GM23338 (cell line): ENCODE measurements around the gene EDNRA. TPM values are rescaled to one million over a fixed set of nuclear protein-coding genes. Genes with fewer than 3 reads are reported as not detected.

Source experiments
- ATAC-seq: fragments of 200-7000 bp; cut with Tn5 transposase; 3 replicates; pipeline ENCODE4 v1.9.1; 2020
- DNase-seq: peaks from one replicate; pipeline ENCODE4 v3.0.0-alpha.2; 2015; ENCODE audit warnings: low spot score
- H2AFZ ChIP-seq: fragments of 200-600 bp; sonication (generic); 2 replicates; pipeline ENCODE4 v1.8.0; 2016; ENCODE audit warnings: antibody characterized with exemption, mild to moderate bottlenecking, moderate library complexity
- H3F3A ChIP-seq: fragments of 200-600 bp; sonication (generic); replicated peaks from 2 replicates; pipeline ENCODE4 v1.8.0; 2017; ENCODE audit warnings: antibody characterized with exemption, mixed run types, low read depth
- H3K27ac ChIP-seq: fragments of 200-600 bp; sonication (generic); 2 replicates; pipeline ENCODE4 v1.6.1; 2016; ENCODE audit warnings: low read depth
- H3K27me3 ChIP-seq: fragments of 200-600 bp; sonication (generic); 2 replicates; pipeline ENCODE4 v1.8.0; 2016; ENCODE audit warnings: mild to moderate bottlenecking, mixed run types, moderate library complexity; ENCODE audit not compliant: insufficient read depth
- H3K36me3 ChIP-seq: fragments of 200-600 bp; sonication (generic); 2 replicates; pipeline ENCODE4 v1.8.0; 2016; ENCODE audit warnings: mild to moderate bottlenecking; ENCODE audit not compliant: insufficient read depth
- H3K4me1 ChIP-seq: fragments of 200-600 bp; sonication (generic); 2 replicates; pipeline ENCODE4 v1.8.0; 2016; ENCODE audit warnings: mild to moderate bottlenecking, moderate library complexity; ENCODE audit not compliant: insufficient read depth
- H3K4me2 ChIP-seq: fragments of 200-600 bp; sonication (generic); 2 replicates; pipeline ENCODE4 v1.7.1; 2017; ENCODE audit warnings: mixed run types
- H3K4me3 ChIP-seq: fragments of 200-600 bp; sonication (generic); 2 replicates; pipeline ENCODE4 v1.6.1; 2016; ENCODE audit warnings: mixed run types
- H3K79me2 ChIP-seq: fragments of 200-600 bp; sonication (generic); replicated peaks from 2 replicates; pipeline ENCODE4 v1.8.0; 2017; ENCODE audit warnings: mild to moderate bottlenecking; ENCODE audit not compliant: insufficient read depth
- H3K9me2 ChIP-seq: fragments of 200-600 bp; sonication (generic); 2 replicates; pipeline ENCODE4 v1.8.0; 2017; ENCODE audit not compliant: insufficient read depth
- H4K20me1 ChIP-seq: fragments of 200-600 bp; sonication (generic); replicated peaks from 2 replicates; pipeline ENCODE4 v1.8.0; 2017; ENCODE audit warnings: mild to moderate bottlenecking; ENCODE audit not compliant: insufficient read depth
- H3K27ac Mint-ChIP-seq: 2 replicates; pipeline ENCODE4 v1.8.0; 2020; ENCODE audit warnings: inconsistent platforms, mild to moderate bottlenecking, moderate library complexity, mixed read lengths
- H3K27me3 Mint-ChIP-seq: 3 replicates; pipeline ENCODE4 v1.8.0; 2022; ENCODE audit warnings: low read depth, mild to moderate bottlenecking, moderate library complexity, mixed read lengths, inconsistent platforms; ENCODE audit not compliant: insufficient read depth, poor library complexity
- H3K36me3 Mint-ChIP-seq: 3 replicates; pipeline ENCODE4 v1.8.0; 2021; ENCODE audit warnings: low read depth, mild to moderate bottlenecking, inconsistent platforms, moderate library complexity, mixed read lengths
- H3K4me1 Mint-ChIP-seq: 3 replicates; pipeline ENCODE4 v1.8.0; 2020; ENCODE audit warnings: mild to moderate bottlenecking, inconsistent platforms, mixed read lengths
- H3K4me3 Mint-ChIP-seq: 3 replicates; pipeline ENCODE4 v1.8.0; 2021; ENCODE audit warnings: moderate library complexity, mild to moderate bottlenecking, inconsistent platforms, mixed read lengths
- H3K9me3 Mint-ChIP-seq: 3 replicates; pipeline ENCODE4 v1.8.0; 2020; ENCODE audit warnings: moderate library complexity, mild to moderate bottlenecking, inconsistent platforms, mixed read lengths
- CREB1 ChIP-seq: fragments of 250-450 bp; sonication (Bioruptor Pico); IDR thresholded peaks from 2 replicates; pipeline ENCODE4 v1.5.0; 2020; ENCODE audit warnings: low read depth, mild to moderate bottlenecking, moderate library complexity
- EZH2 ChIP-seq: fragments of 200-600 bp; sonication (generic); IDR thresholded peaks from one replicate; pipeline ENCODE4 v1.8.0; 2017; ENCODE audit warnings: antibody characterized with exemption, mild to moderate bottlenecking, low read depth; ENCODE audit not compliant: unreplicated experiment
- EZH2phosphoT487 ChIP-seq: fragments of 200-600 bp; sonication (generic); IDR thresholded peaks from one replicate; pipeline ENCODE4 v1.8.1; 2018; ENCODE audit warnings: antibody characterized with exemption; ENCODE audit not compliant: unreplicated experiment
- JUNB ChIP-seq: IDR thresholded peaks from one replicate; pipeline ENCODE4 v1.6.1; 2016; ENCODE audit warnings: antibody characterized with exemption; ENCODE audit not compliant: unreplicated experiment
- NANOG ChIP-seq: IDR thresholded peaks from 2 replicates; pipeline ENCODE4 v1.6.1; 2016; ENCODE audit warnings: antibody characterized with exemption, borderline replicate concordance
- POLR2AphosphoS5 ChIP-seq: IDR thresholded peaks from 2 replicates; pipeline ENCODE4 v1.6.1; 2016; ENCODE audit warnings: antibody characterized with exemption, low read depth
- REST ChIP-seq: IDR thresholded peaks from one replicate; pipeline ENCODE4 v1.6.1; 2018; ENCODE audit warnings: antibody characterized with exemption; ENCODE audit not compliant: unreplicated experiment
- STAT1 ChIP-seq: IDR thresholded peaks from one replicate; pipeline ENCODE4 v1.6.1; 2016; ENCODE audit warnings: antibody characterized with exemption; ENCODE audit not compliant: unreplicated experiment
- ZNF114 ChIP-seq: fragments of 250-450 bp; sonication (Bioruptor Pico); IDR thresholded peaks from 2 replicates; pipeline ENCODE4 v1.5.0; 2020; ENCODE audit warnings: mild to moderate bottlenecking, moderate library complexity
- ZNF331 ChIP-seq: fragments of 250-450 bp; sonication (Bioruptor Pico); IDR thresholded peaks from 2 replicates; pipeline ENCODE4 v1.5.0; 2020; ENCODE audit warnings: low read depth, mild to moderate bottlenecking, moderate library complexity
- polyA plus RNA-seq: library from polyadenylated mRNA; unstranded; fragments of >200 nt; fragmentation: Nextera tagmentation; extraction: Ambion mirVana; gene quantifications from 2 replicates; pipeline ENCODE4 v1.2.1, GENCODE V29; 2016
- total RNA-seq: library from RNA; depleted of rRNA; stranded (reverse); fragments of >200 nt; shearing (Covaris generic); gene quantifications from 2 replicates; pipeline ENCODE4 v1.2.3, GENCODE V29; 2014
- TF ChIP-seq, protein P1 (sequence below), 2 experiments: fragments of 200-600 bp in 1 of 2; sonication (generic) in 1 of 2; conservative IDR thresholded peaks; 2 replicates each; pipeline versions ENCODE4 v1.5.1 to v1.6.1; 2016 to 2017; ENCODE audit warnings: antibody characterized with exemption in 2 of 2, low read depth in 2 of 2, mild to moderate bottlenecking in 2 of 2, moderate library complexity in 1 of 2

The EDNRA gene
- total and polyA plus RNA-seq, 2 experiments from 2014 or later = 1.5 to 5.0 TPM

DNA sequence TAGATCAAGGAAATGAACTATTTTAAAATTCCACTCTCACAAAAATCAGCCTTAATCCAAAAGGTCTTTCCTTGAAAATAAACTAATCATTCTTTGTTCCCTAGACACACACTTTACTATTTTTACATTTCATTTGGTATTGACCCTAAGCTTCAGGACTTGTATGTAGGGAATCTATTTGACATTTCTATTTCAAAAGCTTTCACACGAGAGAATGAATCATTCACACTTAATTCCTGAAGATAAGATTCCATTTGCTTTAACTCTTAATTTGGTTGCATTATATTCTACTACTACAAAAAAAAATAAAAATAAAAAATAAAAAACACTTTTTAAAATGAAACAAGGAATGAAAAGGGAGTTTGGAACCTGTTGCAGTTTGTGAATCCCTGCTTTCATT lies 43.7 kb downstream of the EDNRA start (continued):
- no peak for TF ChIP-seq POLR2AphosphoS5
- no peak for TF ChIP-seq NANOG
- TF ChIP-seq STAT1 = no peak
- no peak for TF ChIP-seq JUNB
- no peak for TF ChIP-seq REST
- no peak for TF ChIP-seq ZNF331

DNA sequence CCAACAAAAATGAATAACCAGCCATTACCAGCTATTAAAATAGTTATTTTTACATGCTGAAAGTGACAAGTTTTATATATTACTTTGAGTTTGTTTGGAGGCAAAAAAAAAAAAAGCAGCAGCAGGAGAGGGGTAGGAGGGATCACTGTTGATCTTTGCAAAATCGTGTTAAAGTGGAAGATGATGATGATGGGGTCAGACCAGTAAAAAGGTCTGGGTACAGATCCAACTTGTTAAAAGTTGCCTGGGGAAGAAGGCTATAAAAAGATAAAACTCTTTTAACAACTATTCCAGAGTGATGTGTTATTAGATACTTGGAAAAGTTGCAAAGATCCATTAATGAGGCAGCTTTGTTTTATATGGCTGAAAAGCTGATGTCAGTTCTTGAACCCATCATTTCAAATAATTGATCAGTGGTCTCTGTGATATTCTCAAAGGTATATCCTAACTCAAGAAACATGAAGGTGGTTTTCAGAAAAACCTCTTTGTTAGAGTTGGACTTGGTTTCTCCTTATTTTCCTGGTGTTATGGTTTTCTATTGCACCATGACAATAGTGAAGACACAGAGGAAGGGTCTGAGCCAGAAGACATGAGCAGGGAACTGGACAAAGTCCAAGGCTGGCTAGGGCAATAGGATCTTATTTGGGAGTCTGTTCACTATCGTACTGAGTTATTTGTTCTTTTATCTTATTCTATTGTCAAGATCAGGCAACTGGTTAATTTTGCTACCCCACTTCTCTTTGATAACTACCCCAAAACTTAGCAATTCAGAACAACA lies 44.8 kb downstream of the EDNRA start:
- Histone ChIP-seq H3K4me2 (no peak overlapping the region), H4K20me1 (no peaks in the 10 kb centered on the region), H2AFZ (no peak overlapping the region), H3K4me3 (no peak overlapping the region), H3K36me3 (no peaks in the 10 kb centered on the region), H3K27ac (no peak overlapping the region), H3K79me2 (no peaks in the 10 kb centered on the region), H3K9me2 (no peaks in the 10 kb centered on the region; the same call in 1 of the 2 replicates), H3K27me3 (no peaks in the 10 kb centered on the region), H3F3A (no peaks in the 10 kb centered on the region), H3K4me1 (no peaks in the 10 kb centered on the region)
- Mint-ChIP-seq H3K9me3 (no peaks in the 10 kb centered on the region), H3K36me3 (no peaks in the 10 kb centered on the region), H3K4me1 (no peaks in the 10 kb centered on the region), H3K27me3 (peaks cover 1% of the 10 kb centered on the region), H3K27ac (no peak overlapping the region), H3K4me3 (no peak overlapping the region)
- ATAC-seq (no peak), DNase-seq (no peak)
- TF ChIP-seq ZNF114 (CRISPR knock-in tag) = no peak
- TF ChIP-seq, protein P1, sequence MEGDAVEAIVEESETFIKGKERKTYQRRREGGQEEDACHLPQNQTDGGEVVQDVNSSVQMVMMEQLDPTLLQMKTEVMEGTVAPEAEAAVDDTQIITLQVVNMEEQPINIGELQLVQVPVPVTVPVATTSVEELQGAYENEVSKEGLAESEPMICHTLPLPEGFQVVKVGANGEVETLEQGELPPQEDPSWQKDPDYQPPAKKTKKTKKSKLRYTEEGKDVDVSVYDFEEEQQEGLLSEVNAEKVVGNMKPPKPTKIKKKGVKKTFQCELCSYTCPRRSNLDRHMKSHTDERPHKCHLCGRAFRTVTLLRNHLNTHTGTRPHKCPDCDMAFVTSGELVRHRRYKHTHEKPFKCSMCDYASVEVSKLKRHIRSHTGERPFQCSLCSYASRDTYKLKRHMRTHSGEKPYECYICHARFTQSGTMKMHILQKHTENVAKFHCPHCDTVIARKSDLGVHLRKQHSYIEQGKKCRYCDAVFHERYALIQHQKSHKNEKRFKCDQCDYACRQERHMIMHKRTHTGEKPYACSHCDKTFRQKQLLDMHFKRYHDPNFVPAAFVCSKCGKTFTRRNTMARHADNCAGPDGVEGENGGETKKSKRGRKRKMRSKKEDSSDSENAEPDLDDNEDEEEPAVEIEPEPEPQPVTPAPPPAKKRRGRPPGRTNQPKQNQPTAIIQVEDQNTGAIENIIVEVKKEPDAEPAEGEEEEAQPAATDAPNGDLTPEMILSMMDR (conservative IDR thresholded peaks at IDR 0.05; ENCODE audit: low read depth in 2 of 2) = no peak
- no peak for TF ChIP-seq NANOG
- no peak for TF ChIP-seq EZH2phosphoT487
- TF ChIP-seq STAT1 = no peak
- TF ChIP-seq ZNF331 = no peak
- TF ChIP-seq EZH2 = no peak
- no peak for TF ChIP-seq REST
- TF ChIP-seq CREB1 = no peak
